SK-N-SH (cell line): ENCODE measurements around the gene PAIP1. TPM values are rescaled to one million over a fixed set of nuclear protein-coding genes. Genes with fewer than 3 reads are reported as not detected.

ENCODE experiments used
- NRF1 ChIP-seq: IDR thresholded peaks from 2 replicates; pipeline ENCODE4 v1.6.1; 2012; ENCODE audit warnings: low read depth, mild to moderate bottlenecking, low read length
- polyA plus RNA-seq, 3 experiments: library from polyadenylated mRNA; depleted of rRNA; stranded (reverse); fragments of >200 nt; gene quantifications; 2 replicates each; pipeline ENCODE4 v1.2.3, GENCODE V29; 2012
- TF ChIP-seq, protein P1 (sequence below): IDR thresholded peaks from 2 replicates; pipeline ENCODE4 v1.6.1; 2012; ENCODE audit warnings: mild to moderate bottlenecking, low read depth, low read length, moderate library complexity
- TF ChIP-seq, protein P2 (sequence below): IDR thresholded peaks from 2 replicates; pipeline ENCODE4; 2012

Gene PAIP1
- polyA plus RNA-seq, 1 of the 3 experiments (the other 2 are of a cell fraction): 70.0 TPM

DNA sequence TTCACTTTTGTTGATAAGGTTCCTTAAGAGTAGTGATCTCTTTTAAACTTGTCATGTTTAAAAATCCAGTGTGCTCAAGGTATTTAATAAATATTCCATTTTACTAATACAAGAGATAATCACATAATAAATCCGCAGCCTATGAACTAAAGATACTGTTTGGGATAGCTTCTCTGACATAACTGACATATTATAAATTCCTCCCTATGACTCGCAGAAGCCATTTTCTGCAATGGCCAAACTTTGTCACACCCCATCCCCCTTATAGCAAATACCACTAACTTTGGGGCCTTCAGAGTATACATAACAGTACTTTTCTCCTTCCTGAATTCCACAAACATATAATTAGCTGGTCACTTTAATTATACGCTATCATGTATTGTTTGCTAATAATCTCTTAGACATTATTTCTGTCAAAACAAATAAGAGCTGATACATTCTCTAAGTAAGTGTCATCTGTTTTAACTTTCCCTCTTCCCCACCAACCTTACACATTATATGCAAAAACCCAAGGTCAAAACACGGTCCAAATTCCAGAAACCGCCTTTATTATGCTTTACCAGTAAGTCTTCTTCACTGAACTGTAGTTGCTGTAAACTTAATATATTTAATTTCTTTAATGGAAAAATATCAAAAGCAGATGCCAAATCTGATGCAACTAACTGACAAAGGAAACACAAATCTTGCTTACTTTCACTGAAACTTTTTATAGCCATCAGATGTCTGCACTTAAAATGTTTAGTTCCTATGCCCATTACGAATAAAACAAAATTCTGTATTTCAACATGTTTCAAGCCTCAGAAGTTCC lies 74.2 kb downstream of the PAIP1 start (continued):
- TF ChIP-seq, protein P1, sequence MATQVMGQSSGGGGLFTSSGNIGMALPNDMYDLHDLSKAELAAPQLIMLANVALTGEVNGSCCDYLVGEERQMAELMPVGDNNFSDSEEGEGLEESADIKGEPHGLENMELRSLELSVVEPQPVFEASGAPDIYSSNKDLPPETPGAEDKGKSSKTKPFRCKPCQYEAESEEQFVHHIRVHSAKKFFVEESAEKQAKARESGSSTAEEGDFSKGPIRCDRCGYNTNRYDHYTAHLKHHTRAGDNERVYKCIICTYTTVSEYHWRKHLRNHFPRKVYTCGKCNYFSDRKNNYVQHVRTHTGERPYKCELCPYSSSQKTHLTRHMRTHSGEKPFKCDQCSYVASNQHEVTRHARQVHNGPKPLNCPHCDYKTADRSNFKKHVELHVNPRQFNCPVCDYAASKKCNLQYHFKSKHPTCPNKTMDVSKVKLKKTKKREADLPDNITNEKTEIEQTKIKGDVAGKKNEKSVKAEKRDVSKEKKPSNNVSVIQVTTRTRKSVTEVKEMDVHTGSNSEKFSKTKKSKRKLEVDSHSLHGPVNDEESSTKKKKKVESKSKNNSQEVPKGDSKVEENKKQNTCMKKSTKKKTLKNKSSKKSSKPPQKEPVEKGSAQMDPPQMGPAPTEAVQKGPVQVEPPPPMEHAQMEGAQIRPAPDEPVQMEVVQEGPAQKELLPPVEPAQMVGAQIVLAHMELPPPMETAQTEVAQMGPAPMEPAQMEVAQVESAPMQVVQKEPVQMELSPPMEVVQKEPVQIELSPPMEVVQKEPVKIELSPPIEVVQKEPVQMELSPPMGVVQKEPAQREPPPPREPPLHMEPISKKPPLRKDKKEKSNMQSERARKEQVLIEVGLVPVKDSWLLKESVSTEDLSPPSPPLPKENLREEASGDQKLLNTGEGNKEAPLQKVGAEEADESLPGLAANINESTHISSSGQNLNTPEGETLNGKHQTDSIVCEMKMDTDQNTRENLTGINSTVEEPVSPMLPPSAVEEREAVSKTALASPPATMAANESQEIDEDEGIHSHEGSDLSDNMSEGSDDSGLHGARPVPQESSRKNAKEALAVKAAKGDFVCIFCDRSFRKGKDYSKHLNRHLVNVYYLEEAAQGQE: no peak
- TF ChIP-seq NRF1: no peak
- TF ChIP-seq, protein P2, sequence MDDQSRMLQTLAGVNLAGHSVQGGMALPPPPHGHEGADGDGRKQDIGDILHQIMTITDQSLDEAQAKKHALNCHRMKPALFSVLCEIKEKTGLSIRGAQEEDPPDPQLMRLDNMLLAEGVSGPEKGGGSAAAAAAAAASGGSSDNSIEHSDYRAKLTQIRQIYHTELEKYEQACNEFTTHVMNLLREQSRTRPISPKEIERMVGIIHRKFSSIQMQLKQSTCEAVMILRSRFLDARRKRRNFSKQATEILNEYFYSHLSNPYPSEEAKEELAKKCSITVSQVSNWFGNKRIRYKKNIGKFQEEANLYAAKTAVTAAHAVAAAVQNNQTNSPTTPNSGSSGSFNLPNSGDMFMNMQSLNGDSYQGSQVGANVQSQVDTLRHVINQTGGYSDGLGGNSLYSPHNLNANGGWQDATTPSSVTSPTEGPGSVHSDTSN: no peak
- TF ChIP-seq, all 33 proteins: peak for 0

Other genes with a start within 250 kb of the PAIP1 start
- 8.2 and 11.3 TPM in 2 replicates for gene HMGCS1, start 243.7 kb downstream of the PAIP1 start, polyA plus RNA-seq (2012; rRNA removed)
- not detected in 2 replicates for gene CCL28, start 144.7 kb downstream of the PAIP1 start, polyA plus RNA-seq (2012; rRNA removed)
- gene TMEM267, start 73.2 kb downstream of the PAIP1 start, polyA plus RNA-seq (2012; rRNA removed): 5.7 and 6.9 TPM in 2 replicates
- gene C5orf34, start 41.9 kb downstream of the PAIP1 start, polyA plus RNA-seq (2012; rRNA removed): 2.9 and 3.5 TPM in 2 replicates
- 21.9 and 29.0 TPM in 2 replicates for gene NNT, start 46.1 kb upstream of the PAIP1 start, polyA plus RNA-seq (2012; rRNA removed)